Measurements from ENCODE around the gene CSH2.
A peak's percentile ranks its signal among the peaks of the same experiment; 100 is the strongest.

The CSH2 gene

GRCh38 chr17:63833741-63834373 lies 39.6 kb downstream of the CSH2 start:
- DNase-seq (ENCODE audit: low read depth) = no peak

GRCh38 chr17:63833026-63833740 lies 40.3 kb downstream of the CSH2 start:
- no peak for DNase-seq (ENCODE audit: low read depth)

- DNase-seq (ENCODE audit: low read depth) = no peak
These were observed 41.0 kb downstream of the CSH2 start for GRCh38 chr17:63832455-63832854.

- no peak for DNase-seq (ENCODE audit: low read depth)
These were observed 41.5 kb downstream of the CSH2 start for GRCh38 chr17:63832014-63832413.

GRCh38 chr17:63831505-63831904 lies 42.0 kb downstream of the CSH2 start:
- DNase-seq (ENCODE audit: low read depth) = no peak

- DNase-seq (ENCODE audit: low read depth) = no peak
These were observed 42.5 kb downstream of the CSH2 start for GRCh38 chr17:63830904-63831491.

- no peak for DNase-seq (ENCODE audit: low read depth)
These were observed 43.2 kb downstream of the CSH2 start for GRCh38 chr17:63830278-63830677.

- no peak for DNase-seq (ENCODE audit: low read depth)
These were observed 44.5 kb downstream of the CSH2 start for GRCh38 chr17:63828936-63829335.

- no peak for DNase-seq (ENCODE audit: low read depth)
These were observed 45.7 kb downstream of the CSH2 start for GRCh38 chr17:63827801-63828221.

GRCh38 chr17:63827002-63827800 lies 46.3 kb downstream of the CSH2 start, which contains the start of the genes FTSJ3 and PSMC5:
TSS of gene FTSJ3 (minus strand) at chr17:63827663. CDS start at chr17:63826902, 761 bp downstream.
TSS of gene PSMC5 (plus strand) at chr17:63827431. CDS start at chr17:63827491, 60 bp downstream.
- peak; percentile 92 for DNase-seq (ENCODE audit: low read depth)

GRCh38 chr17:63826468-63827001 lies 46.9 kb downstream of the CSH2 start:
- DNase-seq (ENCODE audit: low read depth) = no peak

GRCh38 chr17:63824362-63824761 lies 49.1 kb downstream of the CSH2 start:
- DNase-seq (ENCODE audit: low read depth) = no peak

- DNase-seq (ENCODE audit: low read depth) = no peak
These were observed 49.7 kb downstream of the CSH2 start for GRCh38 chr17:63823659-63824331.

- no peak for DNase-seq (ENCODE audit: low read depth)
These were observed 50.9 kb downstream of the CSH2 start for GRCh38 chr17:63822537-63822936.
